Fibroblast of pulmonary artery (primary cell): ENCODE measurements around the gene SERPINB13.

Experiments used
- DNase-seq: peaks from one replicate; pipeline ENCODE4 v3.0.0-alpha.2; 2010; ENCODE audit warnings: low read depth
- H3K4me3 ChIP-seq: replicated peaks from 2 replicates; pipeline ENCODE4 v1.5.1; 2011; ENCODE audit warnings: low read depth, mild to moderate bottlenecking, control low read depth, low read length, moderate library complexity
- TF ChIP-seq, protein P1 (sequence below): IDR thresholded peaks from 2 replicates; pipeline ENCODE4 v1.5.1; 2011; ENCODE audit warnings: mild to moderate bottlenecking, control low read depth, low read length, inconsistent platforms; ENCODE audit errors: missing control alignments

SERPINB13 gene

DNA sequence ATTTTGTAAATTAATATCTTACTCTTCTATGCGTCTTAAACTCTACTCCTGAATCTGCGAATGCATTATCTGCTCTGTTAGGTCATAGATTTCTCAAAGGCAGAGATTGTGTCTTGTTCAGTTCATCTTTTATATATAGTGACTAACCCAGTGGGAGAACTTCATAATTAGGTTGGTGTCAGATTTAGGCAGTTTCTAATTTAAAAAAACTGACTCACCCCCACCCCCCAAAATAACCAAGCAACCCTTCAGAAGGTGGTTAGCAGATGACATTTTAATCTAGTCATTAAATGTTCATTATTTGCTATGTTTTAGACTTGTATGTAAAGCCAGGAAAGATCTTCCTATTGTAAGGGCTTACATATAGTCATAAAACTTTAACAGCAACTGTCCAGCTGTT, 34.6 kb upstream of the SERPINB13 start:
- no peak for DNase-seq
- no peak overlapping the region for H3K4me3 ChIP-seq
- TF ChIP-seq, protein P1, sequence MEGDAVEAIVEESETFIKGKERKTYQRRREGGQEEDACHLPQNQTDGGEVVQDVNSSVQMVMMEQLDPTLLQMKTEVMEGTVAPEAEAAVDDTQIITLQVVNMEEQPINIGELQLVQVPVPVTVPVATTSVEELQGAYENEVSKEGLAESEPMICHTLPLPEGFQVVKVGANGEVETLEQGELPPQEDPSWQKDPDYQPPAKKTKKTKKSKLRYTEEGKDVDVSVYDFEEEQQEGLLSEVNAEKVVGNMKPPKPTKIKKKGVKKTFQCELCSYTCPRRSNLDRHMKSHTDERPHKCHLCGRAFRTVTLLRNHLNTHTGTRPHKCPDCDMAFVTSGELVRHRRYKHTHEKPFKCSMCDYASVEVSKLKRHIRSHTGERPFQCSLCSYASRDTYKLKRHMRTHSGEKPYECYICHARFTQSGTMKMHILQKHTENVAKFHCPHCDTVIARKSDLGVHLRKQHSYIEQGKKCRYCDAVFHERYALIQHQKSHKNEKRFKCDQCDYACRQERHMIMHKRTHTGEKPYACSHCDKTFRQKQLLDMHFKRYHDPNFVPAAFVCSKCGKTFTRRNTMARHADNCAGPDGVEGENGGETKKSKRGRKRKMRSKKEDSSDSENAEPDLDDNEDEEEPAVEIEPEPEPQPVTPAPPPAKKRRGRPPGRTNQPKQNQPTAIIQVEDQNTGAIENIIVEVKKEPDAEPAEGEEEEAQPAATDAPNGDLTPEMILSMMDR = no peak

DNA sequence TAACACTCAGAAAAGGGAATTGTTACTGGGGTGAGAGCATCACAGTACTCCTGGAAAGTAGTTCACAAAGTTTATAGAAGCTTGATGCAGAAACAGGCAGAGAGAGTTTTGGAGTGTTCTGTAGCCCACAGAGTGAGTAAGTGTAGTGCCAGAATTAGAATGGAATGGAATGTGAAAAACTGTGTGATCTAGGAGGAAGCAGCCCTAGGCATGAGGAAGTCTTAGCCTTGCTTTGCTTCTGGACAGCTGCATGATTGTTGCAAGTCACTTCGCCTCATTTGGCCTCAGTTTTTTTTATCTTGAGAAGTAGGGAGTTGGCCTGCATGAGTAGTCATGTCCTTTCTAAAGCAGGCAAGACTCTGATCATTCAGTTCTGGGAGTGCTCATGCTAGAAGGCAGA, 34.1 kb upstream of the SERPINB13 start:
- DNase-seq = peak; percentile 62
- H3K4me3 ChIP-seq = no peak overlapping the region

DNA sequence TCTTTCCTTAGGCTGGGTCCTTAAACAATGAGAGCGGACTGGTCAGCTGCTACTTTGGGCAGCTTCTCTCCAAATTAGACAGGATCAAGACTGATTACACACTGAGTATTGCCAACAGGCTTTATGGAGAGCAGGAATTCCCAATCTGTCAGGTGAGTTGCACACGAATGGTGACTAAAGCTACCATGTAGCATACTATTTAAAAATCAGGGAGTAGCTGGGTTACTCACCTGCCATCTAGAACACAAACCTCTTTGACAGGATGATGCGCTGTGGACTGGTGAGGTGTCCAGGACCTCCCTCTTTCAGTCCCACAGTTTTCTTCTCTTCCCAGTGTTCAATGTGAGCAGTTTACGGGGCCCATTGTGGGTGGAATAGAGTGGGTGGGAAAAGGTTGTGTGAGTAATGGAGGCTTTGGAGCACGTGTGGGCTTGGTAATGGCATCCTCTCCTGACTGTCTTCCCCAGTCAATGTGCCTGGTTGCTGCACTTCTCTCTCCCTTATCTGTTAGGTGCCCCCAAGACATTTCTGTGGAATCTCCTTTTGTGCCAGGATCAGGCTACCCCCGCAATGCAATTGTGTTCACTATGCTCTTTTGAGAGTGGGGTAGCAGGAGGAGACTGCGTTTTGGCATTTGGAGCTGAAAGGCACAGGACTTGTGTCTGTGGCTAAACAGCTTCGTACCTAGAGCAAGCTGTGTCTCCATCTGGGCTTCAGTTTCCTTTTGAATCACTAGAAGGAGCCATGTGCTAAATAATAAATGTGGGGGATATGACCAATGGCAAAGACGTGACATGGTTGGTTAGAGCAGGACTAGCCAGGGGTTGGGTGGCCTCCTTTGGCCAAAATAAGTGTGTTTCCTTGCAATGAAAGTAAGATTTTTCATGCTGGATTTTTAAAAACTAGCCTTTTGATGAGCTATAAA, 27.3 kb upstream of the SERPINB13 start:
- H3K4me3 ChIP-seq = no peak overlapping the region
- no peak for DNase-seq
- TF ChIP-seq, protein P1 = no peak

More for the DNA sequence above, 34.1 kb upstream of the SERPINB13 start:
- TF ChIP-seq, protein P1 = no peak

DNA sequence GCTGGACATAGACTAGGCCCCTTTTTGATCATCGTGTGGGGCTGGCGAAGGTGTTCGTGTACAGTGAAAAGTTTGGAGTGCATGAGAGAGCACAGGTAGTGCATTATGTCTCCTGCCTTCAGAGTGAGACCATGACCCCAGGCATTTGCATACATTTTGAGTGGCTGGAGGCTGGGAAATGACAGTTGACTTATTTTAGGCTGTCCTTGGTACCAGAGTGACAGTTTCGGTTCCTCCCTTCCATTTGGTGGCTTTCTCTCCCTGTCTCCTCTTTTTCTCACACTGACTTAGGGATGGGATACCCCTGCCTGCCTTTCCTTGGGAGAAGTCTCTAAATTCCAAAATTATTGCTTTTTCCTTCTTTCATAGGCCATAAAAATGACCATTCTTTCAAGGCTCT, 24.9 kb upstream of the SERPINB13 start:
- no peak for DNase-seq
- TF ChIP-seq, protein P1 = no peak
- no peak overlapping the region for H3K4me3 ChIP-seq

DNA sequence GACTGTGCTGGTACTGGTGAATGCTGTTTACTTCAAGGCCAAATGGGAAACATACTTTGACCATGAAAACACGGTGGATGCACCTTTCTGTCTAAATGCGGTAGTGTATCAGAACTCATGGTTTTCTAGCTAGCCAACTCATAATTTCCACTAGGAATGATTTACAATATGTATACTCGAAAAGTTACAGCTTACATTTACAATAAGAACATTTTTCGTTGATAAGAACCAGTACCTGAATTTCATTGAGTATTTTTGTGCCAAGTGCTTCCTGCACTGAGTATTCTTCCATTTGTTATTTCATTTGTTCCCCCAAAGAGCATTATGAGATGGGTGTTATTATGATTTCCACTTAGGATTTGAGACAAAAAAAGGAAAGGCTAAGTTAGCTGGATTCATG, 23.1 kb upstream of the SERPINB13 start:
- no peak for DNase-seq
- TF ChIP-seq, protein P1 = no peak
- H3K4me3 ChIP-seq = no peak overlapping the region

DNA sequence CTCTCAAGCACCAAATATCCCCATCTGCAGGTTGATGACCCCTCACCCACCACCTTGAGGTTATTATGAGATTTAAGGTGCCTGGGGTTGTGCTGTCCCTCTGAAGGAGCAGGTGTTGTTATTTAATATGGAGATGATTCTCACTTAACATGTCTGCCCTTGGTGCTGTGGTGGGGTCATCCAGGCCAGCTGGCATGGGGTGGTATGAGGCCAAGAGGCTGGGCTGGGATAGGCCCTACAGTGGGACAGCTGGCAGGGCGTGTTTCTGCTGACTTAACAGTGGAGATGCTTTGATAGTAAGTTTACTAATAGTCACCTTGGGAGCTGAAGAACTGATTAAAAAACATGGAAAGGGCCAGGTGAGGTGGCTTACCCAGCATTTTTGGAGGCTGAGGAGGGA, 22.6 kb upstream of the SERPINB13 start:
- no peak overlapping the region for H3K4me3 ChIP-seq
- no peak for DNase-seq
- TF ChIP-seq, protein P1 = no peak

DNA sequence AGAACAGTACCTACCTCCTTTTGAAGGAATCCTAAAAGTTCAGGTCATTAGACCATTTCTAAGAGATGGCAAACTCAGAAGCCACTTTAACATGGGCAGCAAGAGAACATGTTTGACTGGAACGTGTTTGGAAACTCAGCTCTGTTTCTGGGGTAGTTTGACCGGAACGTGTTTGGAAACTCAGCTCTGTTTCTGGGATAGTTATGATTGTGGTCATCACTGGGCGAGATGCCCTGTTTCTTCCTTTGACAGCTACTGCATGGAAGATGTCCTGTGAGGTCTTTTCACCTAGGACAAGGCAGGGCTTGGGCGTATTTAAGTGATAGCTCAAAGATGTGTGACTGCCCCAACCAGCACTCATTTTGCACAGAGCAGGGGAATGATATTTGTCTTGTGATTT, 19.9 kb upstream of the SERPINB13 start:
- TF ChIP-seq, protein P1 = no peak
- DNase-seq = no peak
- no peak overlapping the region for H3K4me3 ChIP-seq
